ENCODE measurements around the gene ADAMTSL4. TPM values are rescaled to one million over a fixed set of nuclear protein-coding genes. Genes with fewer than 3 reads are reported as not detected.

ADAMTSL4 gene
- total RNA-seq, 6 experiments from 2014 or later, result 20.5 to 35.2 (median 31.5) TPM

DNA sequence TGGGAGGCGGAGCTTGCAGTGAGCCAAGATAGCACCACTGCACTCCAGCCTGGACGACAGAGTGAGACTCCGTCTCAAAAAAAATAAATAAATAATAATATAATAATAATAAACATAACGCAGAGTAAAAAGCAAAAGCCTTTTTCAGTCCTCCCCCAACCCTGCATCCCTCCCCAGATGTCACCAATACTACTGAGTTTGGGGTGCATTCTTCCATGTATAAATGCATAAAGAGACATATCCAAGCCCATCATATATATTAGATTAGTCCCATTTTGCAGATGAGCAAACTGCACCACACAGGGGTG is 930 bp upstream of the ADAMTSL4 start:
- Histone ChIP-seq H3K4me3 (peak overlapping the region; percentile 58 to 83 (median 75)), H3K27me3 (no peaks in the 10 kb centered on the region), H3K27ac (peak overlapping the region; percentile 86 to 89 (median 89)), H3K4me1 (peaks cover 0 to 47% (median 9%) of the 10 kb centered on the region in 4 donors), H3K36me3 (no peaks in the 10 kb centered on the region), H3K9me3 (no peaks in the 10 kb centered on the region)
- intact Hi-C loops (cut with DNase I), result no loop called here
- no peak for TF ChIP-seq POLR2A (IDR thresholded peaks at IDR 0.05)
- TF ChIP-seq, protein P1, sequence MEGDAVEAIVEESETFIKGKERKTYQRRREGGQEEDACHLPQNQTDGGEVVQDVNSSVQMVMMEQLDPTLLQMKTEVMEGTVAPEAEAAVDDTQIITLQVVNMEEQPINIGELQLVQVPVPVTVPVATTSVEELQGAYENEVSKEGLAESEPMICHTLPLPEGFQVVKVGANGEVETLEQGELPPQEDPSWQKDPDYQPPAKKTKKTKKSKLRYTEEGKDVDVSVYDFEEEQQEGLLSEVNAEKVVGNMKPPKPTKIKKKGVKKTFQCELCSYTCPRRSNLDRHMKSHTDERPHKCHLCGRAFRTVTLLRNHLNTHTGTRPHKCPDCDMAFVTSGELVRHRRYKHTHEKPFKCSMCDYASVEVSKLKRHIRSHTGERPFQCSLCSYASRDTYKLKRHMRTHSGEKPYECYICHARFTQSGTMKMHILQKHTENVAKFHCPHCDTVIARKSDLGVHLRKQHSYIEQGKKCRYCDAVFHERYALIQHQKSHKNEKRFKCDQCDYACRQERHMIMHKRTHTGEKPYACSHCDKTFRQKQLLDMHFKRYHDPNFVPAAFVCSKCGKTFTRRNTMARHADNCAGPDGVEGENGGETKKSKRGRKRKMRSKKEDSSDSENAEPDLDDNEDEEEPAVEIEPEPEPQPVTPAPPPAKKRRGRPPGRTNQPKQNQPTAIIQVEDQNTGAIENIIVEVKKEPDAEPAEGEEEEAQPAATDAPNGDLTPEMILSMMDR (IDR thresholded peaks at IDR 0.05), result no peak
- DNase-seq (no peak), ATAC-seq (no peak)
- 32% methylated on average over 4 of the region's 4 CpGs for WGBS (ENCODE audit: insufficient coverage, low coverage, low lambda C conversion rate, missing lambda C conversion rate)

DNA sequence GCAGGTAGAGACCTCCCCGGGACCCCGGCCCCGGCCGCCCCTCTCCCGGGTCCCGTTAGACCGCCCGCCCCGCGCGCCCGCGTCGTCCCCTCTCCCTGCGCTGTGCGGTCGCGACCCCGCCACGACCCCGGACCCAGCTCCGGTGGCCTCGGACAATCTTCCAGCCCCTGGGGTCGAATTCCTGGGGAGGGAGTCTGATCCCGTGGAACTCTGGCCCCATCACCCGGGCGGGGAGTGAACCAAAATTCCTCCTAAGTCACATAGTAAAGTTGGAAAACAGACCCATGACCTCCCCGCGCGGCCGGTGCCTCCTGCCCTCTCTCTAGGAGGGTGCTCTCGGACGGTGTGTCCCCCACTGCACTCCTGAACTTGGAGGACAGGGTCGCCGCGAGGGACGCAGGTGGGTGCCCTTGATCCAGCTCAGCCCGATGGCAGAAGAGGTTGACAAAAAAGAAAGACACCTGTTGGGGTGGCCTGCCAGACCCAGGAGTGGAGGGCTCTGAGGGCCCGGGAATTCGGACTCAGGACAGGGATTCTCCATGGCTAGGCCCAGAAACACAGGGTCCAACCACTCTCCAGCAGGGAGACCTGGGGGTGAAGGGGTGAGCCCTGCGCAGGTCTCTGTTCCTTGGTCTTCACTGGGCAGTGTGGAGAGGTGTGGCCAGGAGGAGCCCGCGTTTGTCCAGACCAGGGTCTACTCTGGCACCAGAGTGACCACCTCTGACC is 451 bp downstream of the ADAMTSL4 start:
- H3K27me3 ChIP-seq, result no peaks in the 10 kb centered on the region
- 6% methylated on average over 9 of the region's 43 CpGs for WGBS (ENCODE audit: insufficient coverage, low coverage, low lambda C conversion rate, missing lambda C conversion rate)
- H3K27ac ChIP-seq, result peak overlapping the region; percentile 86 to 89 (median 89)
- H3K36me3 ChIP-seq, result no peaks in the 10 kb centered on the region
- TF ChIP-seq, protein P1 (IDR thresholded peaks at IDR 0.05), result peak in 2 of 4 donors; percentile 10 to 11
- TF ChIP-seq POLR2A (IDR thresholded peaks at IDR 0.05), result peak; percentile 9
- no peaks in the 10 kb centered on the region for H3K9me3 ChIP-seq
- intact Hi-C loops (cut with DNase I), result no loop called here
- peaks cover 0 to 39% (median 10%) of the 10 kb centered on the region in 4 donors for H3K4me1 ChIP-seq
- ATAC-seq, result peak; percentile 8 to 32 (median 21)
- DNase-seq, result peak; percentile 61 to 76 (median 73)
- peak overlapping the region; percentile 58 to 83 (median 75) for H3K4me3 ChIP-seq

DNA sequence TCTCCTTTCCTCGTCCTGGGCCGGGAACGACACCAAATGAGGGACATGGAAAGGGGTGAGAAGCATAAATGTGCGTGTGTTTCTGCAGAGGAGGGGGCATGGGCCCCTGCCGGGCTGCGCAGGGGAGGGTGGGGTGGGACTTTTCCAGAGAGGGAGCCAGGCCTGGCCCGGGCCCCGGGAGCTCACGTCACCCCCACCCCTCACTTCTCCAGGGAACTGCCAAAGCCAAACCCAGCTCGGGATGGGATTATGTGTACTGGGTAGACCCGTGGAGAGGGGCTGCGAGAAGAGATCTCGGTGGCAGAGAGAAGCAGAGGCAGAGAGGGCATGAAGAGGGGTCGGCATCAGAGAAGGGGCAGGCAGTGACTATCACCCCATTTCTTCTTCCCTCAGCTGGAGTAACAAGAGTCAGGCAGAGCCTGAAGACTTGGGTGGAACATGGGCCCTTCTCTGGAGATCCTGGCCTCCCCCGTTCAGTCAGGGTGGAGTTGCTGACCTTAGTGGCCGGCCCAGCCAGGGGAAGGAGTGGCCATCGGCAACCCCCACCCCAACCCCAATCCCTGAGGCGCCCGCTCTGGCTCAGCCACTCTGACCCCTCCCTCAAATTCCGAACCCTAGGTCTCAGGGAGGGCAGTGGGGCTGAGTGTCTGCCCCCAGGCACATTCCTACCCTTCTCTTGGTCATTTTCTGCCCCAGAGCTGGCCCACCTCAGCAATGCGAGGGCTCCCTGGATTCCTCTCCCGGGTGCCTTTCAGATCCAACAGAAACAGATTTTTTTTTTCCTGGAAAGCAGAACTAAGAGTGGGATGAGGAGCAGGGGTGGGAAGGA is 1.2 kb downstream of the ADAMTSL4 start:
- DNase-seq, result peak in 2 of 3 donors; percentile 48 to 51
- Histone ChIP-seq H3K27ac (peak overlapping the region in 2 of 3 donors; percentile 86 to 89), H3K4me3 (peak overlapping the region in 1 of 3 donors; percentile 75), H3K36me3 (no peaks in the 10 kb centered on the region), H3K4me1 (peaks cover 0 to 39% (median 10%) of the 10 kb centered on the region in 4 donors), H3K27me3 (no peaks in the 10 kb centered on the region), H3K9me3 (no peaks in the 10 kb centered on the region)
- TF ChIP-seq, protein P1 (IDR thresholded peaks at IDR 0.05), result no peak
- TF ChIP-seq POLR2A (IDR thresholded peaks at IDR 0.05), result no peak
- ATAC-seq, result no peak
- intact Hi-C loops (cut with DNase I), result no loop called here
- 79% methylated on average over 18 of the region's 22 CpGs for WGBS (ENCODE audit: insufficient coverage, low coverage, low lambda C conversion rate, missing lambda C conversion rate)

DNA sequence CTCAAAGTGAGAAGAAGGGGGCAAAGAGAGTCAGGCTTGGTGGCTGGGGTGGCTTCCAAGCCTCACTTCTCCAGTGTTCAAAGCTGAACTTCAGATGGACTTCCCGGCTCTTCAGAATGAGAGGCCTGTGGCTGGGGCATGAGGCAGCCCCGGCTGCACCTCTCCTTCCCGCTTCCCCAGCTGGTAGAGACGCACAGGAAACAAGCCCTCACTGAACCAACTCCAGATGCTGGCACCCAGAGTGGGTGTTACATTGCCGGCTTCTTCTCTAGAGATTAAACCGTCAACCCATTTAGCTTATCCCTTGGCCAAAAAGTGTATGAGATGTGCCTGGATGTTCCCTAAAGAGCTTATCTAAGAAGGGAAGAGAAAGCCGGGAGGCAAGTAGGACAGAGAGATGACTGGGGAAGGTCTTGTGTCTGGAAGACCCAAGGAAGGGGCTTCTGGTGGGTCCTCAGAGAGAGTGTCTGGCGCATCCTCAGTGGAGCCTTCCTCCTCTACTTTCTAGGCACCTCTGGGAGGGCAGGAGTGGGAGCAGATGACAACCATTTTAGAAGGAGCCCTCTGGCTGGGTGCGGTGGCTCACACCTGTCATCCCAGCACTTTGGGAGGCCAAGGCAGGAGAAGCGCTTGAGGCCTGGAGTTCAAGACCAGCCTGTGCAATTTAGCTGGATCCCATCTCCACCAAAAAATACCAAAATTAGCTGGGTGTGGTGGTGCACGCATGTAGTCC is 2.0 kb downstream of the ADAMTSL4 start:
- Histone ChIP-seq H3K4me3 (no peak overlapping the region), H3K27me3 (no peaks in the 10 kb centered on the region), H3K36me3 (peaks cover 0 to 6% (median 0%) of the 10 kb centered on the region in 4 donors), H3K4me1 (peaks cover 0 to 39% (median 10%) of the 10 kb centered on the region in 4 donors), H3K9me3 (no peaks in the 10 kb centered on the region), H3K27ac (peak overlapping the region in 2 of 3 donors; percentile 71 to 89)
- no peak for ATAC-seq
- peak in 1 of 3 donors; percentile 48 for DNase-seq
- WGBS (ENCODE audit: insufficient coverage, low coverage, low lambda C conversion rate, missing lambda C conversion rate), result 72% methylated on average over 7 of the region's 11 CpGs
- intact Hi-C loops (cut with DNase I), result no loop called here
- TF ChIP-seq, protein P1 (IDR thresholded peaks at IDR 0.05), result no peak
- no peak for TF ChIP-seq POLR2A (IDR thresholded peaks at IDR 0.05)
